ENCODE data around the gene ESR2.
"Not testable (repeated sequence)": the region's sequence is repeated elsewhere in the genome, so short reads cannot be mapped to it uniquely, and the experiment has no call there.

The ESR2 gene

GRCh38 chr14:64201921-64202545 is 92.1 kb downstream of the ESR2 start:
- DNase-seq (ENCODE audit: insufficient read length, low spot score) (no peak), FAIRE-seq (no peak)

- FAIRE-seq: no peak
- no peak for DNase-seq (ENCODE audit: insufficient read length, low spot score)
These were observed 92.9 kb downstream of the ESR2 start for GRCh38 chr14:64201296-64201695.

- DNase-seq (ENCODE audit: insufficient read length, low spot score) (no peak), FAIRE-seq (no peak)
These were observed 94.0 kb downstream of the ESR2 start for GRCh38 chr14:64200170-64200569.

GRCh38 chr14:64198486-64198885 is 95.7 kb downstream of the ESR2 start:
- FAIRE-seq: no peak

GRCh38 chr14:64197996-64198395 is 96.2 kb downstream of the ESR2 start:
- FAIRE-seq: no peak
- DNase-seq (ENCODE audit: insufficient read length, low spot score): no peak

More at GRCh38 chr14:64198486-64198885, 95.7 kb downstream of the ESR2 start:
- no peak for DNase-seq (ENCODE audit: insufficient read length, low spot score)

- DNase-seq (ENCODE audit: insufficient read length, low spot score) (no peak), FAIRE-seq (peak; percentile 67)
These were observed 97.3 kb downstream of the ESR2 start for GRCh38 chr14:64196814-64197411.

- FAIRE-seq: no peak
- no peak for DNase-seq (ENCODE audit: insufficient read length, low spot score)
These were observed 98.1 kb downstream of the ESR2 start for GRCh38 chr14:64196056-64196455.

- peak; percentile 72 for FAIRE-seq
- no peak for DNase-seq (ENCODE audit: insufficient read length, low spot score)
These were observed 99.0 kb downstream of the ESR2 start for GRCh38 chr14:64195199-64195598.

GRCh38 chr14:64194404-64194803 is 99.8 kb downstream of the ESR2 start:
- FAIRE-seq: no peak
- no peak for DNase-seq (ENCODE audit: insufficient read length, low spot score)

GRCh38 chr14:64193821-64194220 is 100.3 kb downstream of the ESR2 start:
- no peak for DNase-seq (ENCODE audit: insufficient read length, low spot score)
- no peak for FAIRE-seq

- FAIRE-seq: no peak
- no peak for DNase-seq (ENCODE audit: insufficient read length, low spot score)
These were observed 102.4 kb downstream of the ESR2 start for GRCh38 chr14:64191756-64192155.

- DNase-seq (ENCODE audit: insufficient read length, low spot score) (no peak), FAIRE-seq (no peak)
These were observed 103.1 kb downstream of the ESR2 start for GRCh38 chr14:64190974-64191502.

GRCh38 chr14:64187331-64187730 is 106.8 kb downstream of the ESR2 start:
- FAIRE-seq: no peak

GRCh38 chr14:64186231-64187129 is 107.7 kb downstream of the ESR2 start:
- FAIRE-seq (no peak), DNase-seq (ENCODE audit: insufficient read length, low spot score) (no peak)

More at GRCh38 chr14:64187331-64187730, 106.8 kb downstream of the ESR2 start:
- no peak for DNase-seq (ENCODE audit: insufficient read length, low spot score)

- DNase-seq (ENCODE audit: insufficient read length, low spot score) (no peak), FAIRE-seq (no peak)
These were observed 109.0 kb downstream of the ESR2 start for GRCh38 chr14:64185184-64185583.

GRCh38 chr14:64184103-64184729 is 110.0 kb downstream of the ESR2 start:
- DNase-seq (ENCODE audit: insufficient read length, low spot score) (no peak), FAIRE-seq (no peak)

GRCh38 chr14:64182908-64183307 is 111.3 kb downstream of the ESR2 start:
- not testable (repeated sequence) for FAIRE-seq; DNase-seq (ENCODE audit: insufficient read length, low spot score)

- FAIRE-seq (no peak), DNase-seq (ENCODE audit: insufficient read length, low spot score) (no peak)
These were observed 115.4 kb downstream of the ESR2 start for GRCh38 chr14:64178814-64179213.

- no peak for DNase-seq (ENCODE audit: insufficient read length, low spot score)
- FAIRE-seq: no peak
These were observed 117.8 kb downstream of the ESR2 start for GRCh38 chr14:64176330-64176729.

GRCh38 chr14:64174922-64175782 is 119.0 kb downstream of the ESR2 start:
- FAIRE-seq (no peak), DNase-seq (ENCODE audit: insufficient read length, low spot score) (no peak)

Data from GM19239 (cell line).